Embryonic facial prominence (tissue), 1 donor: ENCODE results near the gene ALPK3.

ENCODE experiments used
- DNase-seq: peaks from one replicate; pipeline ENCODE4 v3.0.0-alpha.2; 2016; ENCODE audit errors: extremely low spot score

Gene ALPK3

DNA sequence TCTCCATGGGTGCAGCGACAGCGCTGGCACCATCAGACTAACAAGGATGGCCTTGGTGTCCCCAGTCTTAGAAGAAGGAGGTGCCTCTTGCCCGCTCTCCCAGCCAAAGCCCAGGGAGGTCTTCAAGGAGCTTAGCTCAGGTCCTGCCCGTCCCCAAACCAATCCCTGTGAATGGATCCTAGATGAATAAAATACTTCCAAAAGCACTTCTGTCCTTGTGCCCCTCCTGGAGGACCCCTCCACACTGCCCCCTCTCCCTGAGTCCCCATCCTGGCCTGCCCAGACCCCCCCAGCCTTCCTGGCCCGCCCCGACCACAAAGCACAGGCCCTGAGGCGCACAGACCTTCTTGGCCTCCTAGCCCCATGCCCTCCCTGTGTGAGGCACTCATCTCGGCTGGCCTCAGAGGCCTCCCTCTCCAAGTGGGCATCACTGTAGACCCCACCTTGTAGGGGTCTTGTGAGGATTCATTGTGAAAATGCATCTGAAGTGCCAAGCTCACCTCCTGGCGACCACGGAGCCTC is 75.7 kb downstream of the ALPK3 start:
- no peak for DNase-seq

DNA sequence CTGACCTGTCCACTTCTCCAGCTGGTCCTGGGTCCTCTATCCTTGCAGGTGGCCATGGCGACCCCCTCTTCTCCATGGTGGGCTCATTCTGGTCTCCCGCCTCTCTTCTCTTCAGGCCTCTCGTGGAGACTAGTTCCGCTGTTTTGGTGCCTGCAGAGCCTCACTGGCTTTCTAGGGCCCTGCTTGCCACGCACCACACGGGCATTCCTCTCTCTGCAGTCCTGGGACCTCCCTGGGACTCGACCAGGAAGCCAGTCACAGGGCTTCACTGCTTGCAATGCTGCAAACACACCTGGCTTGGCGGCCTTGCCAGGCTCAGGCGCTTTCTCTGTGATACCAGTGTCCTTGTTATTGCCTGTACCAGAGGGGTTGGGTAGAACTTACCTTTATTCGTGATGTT is 76.5 kb downstream of the ALPK3 start:
- no peak for DNase-seq

DNA sequence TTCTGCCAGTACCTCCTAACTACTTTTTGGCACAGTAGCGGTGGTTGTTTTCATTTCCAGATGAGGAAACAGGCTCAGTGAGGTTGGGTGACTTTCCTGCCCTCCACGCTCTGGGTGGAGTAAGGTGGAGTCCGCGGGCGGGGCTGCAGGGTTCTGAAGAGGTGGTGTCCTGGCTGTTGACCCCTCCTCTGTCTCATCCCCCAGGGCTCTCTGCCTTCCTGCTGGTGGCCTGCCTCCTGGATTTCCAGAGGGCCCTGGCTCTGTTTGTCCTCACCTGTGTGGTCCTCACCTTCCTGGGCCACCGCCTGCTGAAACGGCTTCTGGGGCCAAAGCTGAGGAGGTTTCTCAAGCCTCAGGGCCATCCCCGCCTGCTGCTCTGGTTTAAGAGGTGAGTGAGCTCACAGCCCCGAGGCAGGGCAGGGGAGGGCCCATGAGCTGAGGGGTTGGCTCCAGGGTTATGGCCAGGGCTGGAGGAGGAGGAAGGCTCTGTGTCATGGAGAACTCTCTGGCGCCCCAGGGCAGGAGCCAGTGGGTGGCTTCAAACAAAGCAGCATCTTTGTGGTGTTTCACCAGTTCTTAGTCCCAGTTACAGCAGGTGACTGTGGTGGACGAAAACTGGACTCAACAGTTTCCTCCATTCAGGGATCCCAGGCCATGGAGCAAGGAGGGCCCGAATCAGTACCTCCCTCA is 77.7 kb downstream of the ALPK3 start:
- no peak for DNase-seq

DNA sequence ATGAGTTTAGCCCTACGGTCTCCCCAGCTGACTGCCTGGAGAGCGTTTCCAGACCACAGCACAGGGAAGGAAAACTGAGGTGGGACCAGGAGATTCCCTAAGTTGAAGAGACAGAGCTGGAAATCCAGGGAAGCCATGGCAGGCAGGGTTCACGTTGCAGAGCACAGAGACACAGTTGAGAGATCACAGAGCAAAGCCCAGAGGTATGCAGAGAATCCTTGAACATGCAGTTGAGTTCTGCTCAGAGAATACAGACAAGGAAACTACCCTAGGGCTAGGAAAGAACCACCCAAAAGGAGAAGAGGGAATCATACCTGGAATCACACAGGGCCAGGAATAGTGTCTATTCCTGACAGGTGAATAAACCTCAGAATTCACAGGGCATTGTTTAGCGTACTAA is 81.6 kb downstream of the ALPK3 start:
- no peak for DNase-seq

DNA sequence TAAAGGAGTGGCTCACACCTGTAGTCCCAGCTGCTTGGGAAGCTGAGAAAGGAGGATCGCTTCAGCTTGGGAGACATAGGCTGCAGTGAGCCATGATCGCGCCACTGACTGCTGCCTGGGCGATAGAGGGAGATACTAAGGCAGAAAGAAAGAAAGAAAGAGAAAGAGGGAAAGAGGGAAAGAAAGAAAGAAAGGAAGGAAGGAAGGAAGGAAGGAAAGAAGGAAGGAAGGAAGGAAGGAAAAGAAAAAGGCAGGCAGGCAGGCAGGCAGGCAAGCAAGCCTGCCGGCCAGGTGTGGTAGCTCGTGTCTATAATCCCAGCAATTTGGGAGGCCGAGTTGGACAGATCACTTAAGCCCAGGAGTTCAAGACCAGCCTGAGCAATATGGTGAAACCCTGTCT is 82.6 kb downstream of the ALPK3 start:
- DNase-seq: no peak

DNA sequence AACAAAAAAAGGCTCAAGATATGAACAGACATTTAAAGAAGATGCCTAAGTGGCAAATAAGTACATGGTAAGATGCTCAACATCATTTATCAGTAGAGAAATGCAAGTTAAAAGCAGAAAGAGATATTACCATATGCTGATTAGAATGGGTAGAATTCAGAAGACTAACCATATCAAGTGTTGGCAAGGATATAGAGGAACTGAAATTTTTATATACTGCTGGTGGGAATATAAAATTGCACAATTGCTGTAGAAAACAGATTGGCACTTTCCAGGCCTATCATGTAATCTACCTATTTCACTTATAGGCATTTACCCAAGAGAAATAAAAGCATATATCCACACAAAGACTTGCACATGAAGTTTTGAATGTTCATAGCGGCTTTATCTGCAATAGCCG is 84.4 kb downstream of the ALPK3 start:
- no peak for DNase-seq

DNA sequence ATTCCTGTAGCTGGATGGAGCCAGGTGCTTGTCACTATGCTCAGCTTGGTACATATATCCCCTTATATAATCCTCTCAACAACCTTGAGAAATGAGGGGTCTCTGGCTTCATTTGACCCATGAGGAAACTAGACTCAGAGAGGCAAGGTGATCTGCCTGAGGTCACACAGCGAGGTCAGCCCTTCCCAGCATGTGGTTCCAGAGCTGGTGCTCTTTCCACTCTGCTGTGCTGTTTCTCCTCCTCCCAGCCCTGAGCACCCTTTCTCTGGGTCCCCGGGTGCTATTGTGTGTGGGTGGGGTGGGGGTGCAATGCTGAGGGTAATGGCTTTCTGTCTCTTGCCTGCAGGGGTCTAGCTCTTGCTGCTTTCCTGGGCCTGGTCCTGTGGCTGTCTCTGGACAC is 86.6 kb downstream of the ALPK3 start:
- DNase-seq: no peak

DNA sequence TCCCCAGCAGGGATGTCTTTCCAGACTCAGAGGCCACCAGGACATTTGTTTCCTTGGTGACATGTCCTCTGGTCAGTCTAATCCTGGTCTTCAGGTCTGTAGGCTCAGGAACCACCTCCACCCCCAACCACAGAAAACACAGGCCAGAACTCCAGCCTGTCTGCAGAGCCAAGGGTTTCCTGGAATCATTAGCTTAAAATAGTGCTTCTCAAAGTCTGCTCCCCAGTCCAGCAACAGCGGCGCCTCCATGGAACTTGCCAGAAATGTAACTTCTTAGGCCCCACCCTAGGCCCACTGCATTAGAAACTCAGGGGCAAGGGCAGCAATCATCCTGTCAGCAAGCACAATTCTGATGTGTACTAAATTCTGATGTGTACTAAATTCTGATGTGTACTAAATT is 87.3 kb downstream of the ALPK3 start:
- DNase-seq: no peak

DNA sequence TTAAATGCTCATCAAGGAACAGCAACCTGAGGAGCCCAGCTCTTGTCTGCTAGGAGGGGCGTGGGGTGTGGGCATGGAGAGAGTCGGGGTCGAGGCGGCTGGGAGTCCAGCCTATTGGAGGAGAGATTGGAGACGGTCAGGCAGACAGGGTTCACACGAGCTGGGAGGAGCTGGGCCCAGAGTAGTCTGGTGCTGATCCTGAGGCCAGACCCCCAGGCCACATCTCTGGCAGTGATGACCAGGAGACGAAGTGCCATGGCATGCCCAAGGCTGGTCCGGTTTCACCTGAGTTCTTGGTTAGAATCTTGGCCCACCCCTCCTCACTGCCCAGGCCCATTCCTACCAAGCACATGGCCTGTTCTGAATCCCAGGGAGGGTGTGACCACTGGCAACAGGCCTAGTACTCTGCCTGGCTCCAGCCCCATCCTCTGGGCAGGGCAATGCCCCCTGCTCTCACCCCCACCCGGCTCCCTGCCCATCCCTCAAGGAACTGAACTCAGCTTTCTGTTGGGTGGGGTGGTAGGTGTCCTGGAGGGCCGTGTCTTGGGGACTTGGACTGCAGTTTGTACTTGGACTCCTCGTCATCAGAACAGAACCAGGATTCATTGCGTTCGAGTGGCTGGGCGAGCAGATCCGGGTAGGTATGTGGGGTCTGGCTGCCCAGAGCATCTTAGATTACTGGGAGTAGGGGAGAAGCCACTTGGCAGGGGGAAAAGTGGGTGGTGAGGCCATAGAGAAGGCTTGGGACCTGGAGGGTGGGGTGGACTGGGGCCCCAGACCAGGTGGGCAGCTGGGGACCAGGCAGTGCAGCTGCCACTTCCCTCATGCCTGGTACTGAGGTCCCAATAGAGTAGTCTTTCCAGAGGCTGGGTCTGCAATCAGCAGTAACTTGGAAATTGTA is 88.1 kb downstream of the ALPK3 start:
- DNase-seq: no peak

DNA sequence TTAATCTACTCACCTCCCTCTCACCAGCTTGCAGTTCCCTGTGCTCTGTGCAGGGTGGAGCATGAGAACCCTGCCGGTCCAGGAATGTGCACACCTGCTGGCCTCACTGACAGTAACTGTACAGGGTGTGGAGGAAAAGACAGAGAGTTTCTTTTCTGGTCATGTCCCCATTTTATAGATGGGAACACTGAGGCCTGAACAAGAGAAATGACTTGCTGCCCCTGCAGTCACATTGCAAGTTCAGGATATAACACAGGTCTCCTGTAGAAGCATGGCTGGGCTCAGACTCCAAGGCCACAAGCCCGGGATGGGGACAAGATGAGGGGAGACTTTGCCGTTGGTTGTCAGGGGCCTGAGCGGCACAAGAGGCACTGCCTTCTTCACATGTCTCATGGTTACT is 90.6 kb downstream of the ALPK3 start:
- DNase-seq: no peak

DNA sequence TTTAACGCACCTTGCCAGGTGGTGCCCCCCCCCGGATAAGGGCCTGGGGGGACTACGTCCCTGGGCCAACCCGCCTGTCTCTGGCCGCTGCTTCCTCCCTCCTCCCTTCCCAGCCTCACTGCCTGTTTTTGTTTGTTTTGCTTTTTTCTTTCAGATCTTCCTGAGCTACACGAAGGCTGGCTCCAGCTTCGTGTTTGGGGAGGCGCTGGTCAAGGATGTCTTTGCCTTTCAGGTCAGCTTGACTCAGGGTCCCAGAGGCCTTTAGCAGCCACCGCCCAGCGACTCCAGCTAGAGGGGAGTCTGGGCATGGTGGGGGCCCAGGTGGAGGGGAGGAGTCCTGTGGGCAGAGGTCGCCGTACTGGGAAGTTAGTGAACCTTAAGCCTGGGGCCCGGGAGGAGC is 91.4 kb downstream of the ALPK3 start:
- no peak for DNase-seq

DNA sequence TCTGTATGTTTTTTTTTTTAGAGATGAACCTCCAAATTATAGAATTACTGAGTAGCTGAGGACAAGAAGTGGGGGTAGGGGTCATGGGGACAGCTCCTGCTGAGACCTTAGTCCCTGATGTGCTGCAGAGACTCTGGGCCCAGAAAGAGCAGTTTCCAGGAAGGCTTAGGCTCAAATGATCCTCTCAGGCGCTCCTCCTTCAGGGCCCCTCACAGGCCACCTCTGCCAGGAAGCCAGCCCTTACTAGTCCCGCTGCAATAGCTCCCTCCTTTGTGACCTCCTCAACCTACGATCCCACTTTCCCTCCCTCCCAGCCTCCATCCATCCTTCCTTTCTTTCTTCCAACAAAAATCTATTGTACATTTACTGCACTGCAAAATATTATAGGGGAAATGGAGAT is 91.9 kb downstream of the ALPK3 start:
- DNase-seq: no peak

DNA sequence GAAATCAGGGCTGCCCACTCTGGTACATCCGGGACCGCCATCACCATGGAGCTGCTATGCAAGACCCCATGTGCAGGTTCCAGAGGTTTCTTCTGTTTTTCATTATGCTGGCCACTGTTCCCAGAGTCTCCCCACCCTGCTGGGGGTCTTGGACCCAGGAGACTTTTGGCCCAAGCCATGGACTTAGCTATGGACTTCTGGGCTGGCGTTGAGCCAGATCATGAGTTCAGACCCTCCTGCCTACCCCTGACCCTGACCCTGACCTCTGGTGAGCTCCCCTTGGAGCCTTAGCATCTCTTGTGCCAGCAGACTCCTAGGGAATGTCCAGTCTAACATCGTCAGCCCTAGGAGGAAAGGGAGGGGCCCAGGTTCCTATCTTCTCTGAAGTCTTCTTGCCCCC is 92.6 kb downstream of the ALPK3 start:
- DNase-seq: no peak

DNA sequence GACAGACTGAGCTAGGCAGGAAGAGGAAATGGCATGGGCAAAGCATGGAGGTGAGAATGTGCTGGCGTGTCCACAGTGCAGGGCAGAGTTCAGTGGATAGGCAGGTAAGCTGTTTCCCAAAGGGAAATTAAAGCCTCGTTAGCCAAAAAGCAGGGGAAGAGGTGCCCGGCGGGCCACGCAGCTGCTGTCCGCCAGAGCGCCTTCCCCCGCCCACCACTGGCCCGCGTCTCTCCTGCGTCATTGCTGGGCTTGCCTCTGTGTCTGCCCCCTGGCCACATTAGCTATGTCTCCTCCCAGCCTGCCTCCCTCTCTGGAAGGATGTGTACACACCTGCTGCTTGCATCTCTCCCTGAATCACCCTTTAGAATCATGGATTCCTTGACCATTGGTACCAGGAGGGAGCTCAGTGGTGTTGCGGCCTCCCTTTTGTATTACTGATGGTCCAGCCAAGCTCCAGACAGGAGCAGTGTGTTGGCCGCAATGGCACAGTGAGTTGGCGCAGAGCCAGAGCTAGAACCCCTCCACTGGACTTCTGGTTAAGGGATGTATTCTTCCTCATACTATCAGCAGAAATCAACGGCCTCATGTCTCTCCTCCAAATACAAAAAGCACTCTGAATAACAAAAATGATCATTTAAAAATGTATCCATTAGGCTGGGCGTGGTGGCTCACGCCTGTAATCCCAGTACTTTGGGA is 93.9 kb downstream of the ALPK3 start:
- DNase-seq: no peak

DNA sequence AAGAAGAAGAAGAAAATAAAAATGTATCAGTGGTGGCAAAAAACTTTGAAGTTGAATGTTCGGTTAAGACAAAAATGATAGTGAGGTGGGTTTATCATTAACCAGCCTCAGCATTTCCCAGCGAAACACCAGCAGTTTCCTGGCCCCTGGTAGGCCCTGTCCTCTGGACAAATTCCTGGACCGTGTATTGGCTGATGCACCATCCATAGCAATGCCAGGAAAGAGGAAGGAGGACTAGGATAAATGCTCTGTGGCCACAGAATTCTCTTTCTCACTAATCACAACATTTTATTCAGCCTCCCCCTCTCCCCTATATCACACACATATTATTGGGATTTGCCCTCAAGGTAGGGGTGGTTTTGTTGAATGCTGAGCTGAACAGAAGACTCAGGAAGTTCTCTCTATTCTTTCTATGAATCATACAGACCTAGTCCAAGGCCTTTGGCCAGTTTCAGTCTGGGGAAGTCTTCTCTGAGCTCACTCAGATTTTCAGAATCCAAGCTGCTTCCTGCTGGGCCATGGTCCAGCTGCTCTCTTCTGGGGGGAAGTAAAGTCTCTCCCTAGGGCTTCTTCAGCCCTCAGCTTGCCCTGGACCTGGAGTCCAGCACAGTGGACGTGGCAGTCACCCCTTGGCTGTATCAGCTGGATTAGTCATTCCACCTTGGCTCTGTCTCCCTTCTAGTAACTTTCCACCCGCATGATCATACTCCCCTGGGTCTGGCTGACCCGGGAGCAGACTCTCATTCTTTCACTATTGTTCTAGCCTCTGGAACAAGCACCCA is 94.9 kb downstream of the ALPK3 start:
- DNase-seq: no peak

DNA sequence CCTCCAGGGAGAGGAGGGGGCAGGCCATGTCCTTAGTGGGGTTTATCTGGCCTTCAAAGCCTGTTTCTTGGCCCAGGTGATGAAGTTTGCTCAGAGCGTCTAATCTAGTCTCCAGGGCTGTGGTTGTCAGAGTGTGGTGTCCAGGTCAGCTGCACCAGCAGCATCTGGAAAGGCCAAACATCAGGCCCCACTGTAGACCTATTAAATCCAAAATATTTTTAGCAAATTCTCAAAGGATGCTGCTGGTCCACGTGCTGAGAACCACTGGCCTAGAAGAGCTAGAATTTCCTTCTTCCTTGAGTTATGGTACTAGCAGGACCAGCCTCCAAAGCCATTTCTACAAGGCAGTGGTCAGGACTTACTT is 96.2 kb downstream of the ALPK3 start:
- DNase-seq: no peak

DNA sequence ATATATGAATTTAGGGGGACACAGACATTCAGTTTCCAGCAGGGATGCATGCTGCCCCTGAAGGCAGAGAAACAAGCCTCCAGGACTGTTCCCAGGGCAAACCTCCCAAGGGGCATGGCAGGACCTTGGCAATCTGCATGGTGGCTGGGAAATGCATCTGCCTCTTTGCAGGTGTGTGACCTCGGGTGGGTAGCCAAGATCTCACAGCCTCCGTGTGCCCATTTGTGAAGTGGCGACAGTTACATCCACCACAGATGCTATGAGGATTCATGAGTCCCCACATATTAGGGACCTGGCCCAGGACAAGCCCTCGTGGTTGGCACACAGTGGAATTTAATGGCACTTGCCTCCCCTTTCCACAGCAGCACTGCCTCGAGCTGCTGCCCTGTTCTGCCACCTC is 97.2 kb downstream of the ALPK3 start:
- no peak for DNase-seq

DNA sequence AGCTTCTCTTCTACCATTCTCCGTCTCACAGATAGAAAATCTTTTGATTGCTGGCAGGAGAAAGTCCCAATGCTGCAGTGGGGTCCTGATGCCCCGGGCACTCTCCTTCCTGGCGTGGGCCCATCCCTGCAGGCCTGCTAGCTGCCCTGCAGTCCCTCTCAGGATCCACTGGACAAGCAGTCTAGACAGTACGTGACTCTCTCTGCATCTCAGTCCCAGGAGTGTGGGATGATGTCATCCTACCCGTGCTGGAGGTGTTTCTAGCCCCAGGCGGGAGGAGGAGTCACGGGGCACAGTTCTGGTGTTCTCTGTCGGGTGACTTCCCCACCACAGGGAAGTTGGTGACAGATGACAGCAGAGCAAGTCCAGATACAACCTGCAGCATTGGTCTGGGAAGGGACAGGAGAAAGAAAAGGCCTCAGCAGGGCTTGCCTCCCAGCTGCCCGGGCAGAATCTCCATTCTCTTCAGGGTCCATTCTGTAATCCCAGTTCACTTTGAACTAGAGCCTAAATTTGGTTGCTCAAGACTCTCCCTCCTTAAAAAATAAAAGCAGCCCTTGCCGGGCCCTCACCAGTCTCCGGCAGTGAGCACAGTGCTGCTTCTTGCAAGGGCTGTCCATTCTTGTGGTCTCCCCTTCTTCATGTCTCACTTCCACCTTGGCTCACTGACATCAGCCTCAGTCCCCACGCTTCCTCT is 97.9 kb downstream of the ALPK3 start:
- peak; percentile 49 for DNase-seq

DNA sequence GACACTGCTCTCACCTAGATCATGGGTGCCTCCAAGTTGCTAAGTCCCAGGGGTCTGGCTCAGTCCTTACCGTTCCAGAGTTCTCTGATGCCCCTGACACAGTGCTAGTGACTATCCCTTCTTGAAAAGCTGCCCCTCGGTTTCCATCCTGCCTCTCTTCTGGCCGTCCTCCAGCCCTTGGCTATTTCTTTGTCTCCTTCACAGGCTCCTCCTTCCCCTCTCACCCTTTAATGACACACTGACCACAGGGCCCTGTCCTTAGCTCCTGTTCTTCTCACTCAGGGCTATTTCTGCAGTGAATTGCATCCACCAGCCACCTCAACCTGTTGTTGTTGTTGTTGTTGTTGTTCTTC is 98.4 kb downstream of the ALPK3 start:
- no peak for DNase-seq

DNA sequence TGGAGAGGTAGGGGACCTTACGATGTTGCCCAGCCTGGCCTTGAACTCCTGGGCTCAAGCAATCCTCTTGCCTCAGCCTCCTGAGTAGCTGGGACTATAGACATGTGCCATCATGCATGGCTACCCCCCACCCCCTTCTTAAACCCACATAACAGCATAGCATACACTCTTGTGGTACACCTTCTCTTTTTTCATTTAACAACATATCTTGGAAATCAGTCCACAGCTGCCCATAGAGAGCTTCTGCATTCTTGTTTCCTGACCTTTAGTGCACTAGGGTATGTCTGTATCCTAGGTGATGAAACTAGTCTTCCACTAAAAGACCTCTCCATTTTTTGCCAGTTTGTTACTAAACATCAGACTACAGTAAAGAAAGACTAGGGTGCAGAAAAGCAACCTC is 100.3 kb downstream of the ALPK3 start:
- DNase-seq: no peak

DNA sequence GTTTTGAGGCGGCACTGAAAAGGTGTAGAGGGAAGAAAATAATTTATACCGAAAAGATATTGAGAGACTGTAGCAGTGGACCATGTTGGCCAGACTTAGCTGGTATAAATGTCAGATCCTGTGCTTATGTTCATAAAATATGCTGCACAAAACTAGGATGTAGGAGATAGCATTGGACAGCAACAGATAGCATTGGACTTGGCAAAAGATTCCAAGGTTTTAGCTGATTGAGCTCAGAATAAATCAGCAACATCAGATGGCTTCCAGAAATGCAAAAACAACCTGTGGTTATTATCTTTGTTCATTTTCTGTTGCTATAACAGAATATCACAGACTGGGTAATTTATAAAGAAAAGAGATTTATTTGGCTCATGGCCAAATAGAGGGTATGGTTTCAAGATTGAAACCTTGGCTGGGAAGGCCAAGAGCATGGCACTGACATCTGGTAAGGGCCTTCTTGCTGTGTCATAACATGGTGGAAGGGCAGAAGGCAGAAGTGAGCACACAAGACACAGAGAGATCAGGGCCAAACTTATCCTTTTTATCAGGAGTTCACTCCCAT is 102.0 kb downstream of the ALPK3 start:
- no peak for DNase-seq
